CD8-positive, alpha-beta memory T cell (primary cell): ENCODE results near the gene STX16. TPM values are rescaled to one million over a fixed set of nuclear protein-coding genes. Genes with fewer than 3 reads are reported as not detected.
A peak's percentile ranks its signal among the peaks of the same experiment; 100 is the strongest.

Experiments
- CTCF ChIA-PET: fragments of 350-600 bp; sonication (Branson Sonifier 250); formaldehyde crosslinking; loops from one replicate; lab custom pipeline; 2021; ENCODE audit warnings: antibody characterized with exemption; lab: Charles Lee
- POLR2A ChIA-PET: fragments of 350-600 bp; sonication (Branson Sonifier 250); formaldehyde crosslinking; loops from one replicate; lab custom pipeline; 2021; ENCODE audit warnings: antibody characterized with exemption; lab: Charles Lee
- DNase-seq, 5 donors: peaks; one replicate each; pipeline versions ENCODE4 v3.0.0 to v3.0.0-alpha.2; 2020 to 2022; ENCODE audit warnings: mixed read lengths in 1 of 5
- H3K27ac ChIP-seq: one replicate; pipeline ENCODE4 v1.7.0; 2013; ENCODE audit warnings: low read depth, mild to moderate bottlenecking, low read length, moderate library complexity
- H3K27me3 ChIP-seq: 2 replicates; pipeline ENCODE4 v1.7.0; 2013; ENCODE audit warnings: low read length, mild to moderate bottlenecking; ENCODE audit not compliant: insufficient read depth, poor library complexity, severe bottlenecking
- H3K36me3 ChIP-seq: 2 replicates; pipeline ENCODE4 v1.7.0; 2013; ENCODE audit warnings: mild to moderate bottlenecking, low read length, moderate library complexity; ENCODE audit not compliant: insufficient read depth
- H3K4me1 ChIP-seq: 2 replicates; pipeline ENCODE4 v1.7.0; 2013; ENCODE audit warnings: mild to moderate bottlenecking, low read length, moderate library complexity; ENCODE audit not compliant: insufficient read depth
- H3K4me3 ChIP-seq: 2 replicates; pipeline ENCODE4 v1.7.0; 2013; ENCODE audit warnings: mild to moderate bottlenecking, low read length
- H3K9me3 ChIP-seq: 2 replicates; pipeline ENCODE4 v1.7.0; 2013; ENCODE audit warnings: mild to moderate bottlenecking, low read length
- H3K27ac Mint-ChIP-seq, 8 donors: one replicate each; pipeline ENCODE4 v1.8.0; 2020 to 2021; ENCODE audit warnings: mixed read lengths in 8 of 8, mild to moderate bottlenecking in 6 of 8, inconsistent platforms in 3 of 8, moderate library complexity in 3 of 8
- H3K27me3 Mint-ChIP-seq, 2 donors: one replicate each; pipeline ENCODE4 v1.8.0; 2020 to 2021; ENCODE audit warnings: mixed read lengths in 2 of 2, mild to moderate bottlenecking in 1 of 2, moderate library complexity in 1 of 2
- H3K36me3 Mint-ChIP-seq, 3 donors: one replicate each; pipeline ENCODE4 v1.8.0; 2020 to 2021; ENCODE audit warnings: mixed read lengths in 3 of 3, inconsistent platforms in 1 of 3, mild to moderate bottlenecking in 1 of 3
- H3K4me1 Mint-ChIP-seq, 3 donors: one replicate each; pipeline ENCODE4 v1.8.0; 2020 to 2021; ENCODE audit warnings: mixed read lengths in 3 of 3, inconsistent platforms in 1 of 3, mild to moderate bottlenecking in 1 of 3
- H3K4me3 Mint-ChIP-seq, 7 donors: one replicate each; pipeline ENCODE4 v1.8.0; 2020 to 2021; ENCODE audit warnings: mixed read lengths in 7 of 7, mild to moderate bottlenecking in 6 of 7, moderate library complexity in 4 of 7, inconsistent platforms in 2 of 7
- H3K9me3 Mint-ChIP-seq, 5 donors: one replicate each; pipeline ENCODE4 v1.8.0; 2020 to 2022; ENCODE audit warnings: mixed read lengths in 5 of 5, mild to moderate bottlenecking in 3 of 5, moderate library complexity in 2 of 5, inconsistent platforms in 1 of 5
- polyA plus RNA-seq: library from polyadenylated mRNA; unstranded; fragments of 300-500 nt; fragmentation: Illumina TruSeq; gene quantifications from one replicate; pipeline ENCODE4 v1.2.3, GENCODE V29; 2021
- total RNA-seq, 2 experiments: library from RNA; stranded (reverse); gene quantifications; one replicate each; pipeline ENCODE4 v1.2.3, GENCODE V29; 2021

The STX16 gene
- total and polyA plus RNA-seq, 3 experiments from 2014 or later = 24.9 to 72.8 (median 69.2) TPM

- no peaks in the 10 kb centered on the region for H3K9me3 Mint-ChIP-seq
- H3K27me3 Mint-ChIP-seq = peaks cover 0 to 3% of the 10 kb centered on the region in 2 donors
- no peaks in the 10 kb centered on the region for H3K27me3 ChIP-seq
- H3K27ac Mint-ChIP-seq = no peak overlapping the region
- H3K9me3 ChIP-seq = no peaks in the 10 kb centered on the region
- no peak overlapping the region for H3K4me3 Mint-ChIP-seq
- no peak overlapping the region for H3K4me3 ChIP-seq
- peaks cover 0 to 8% (median 6%) of the 10 kb centered on the region in 3 donors for H3K36me3 Mint-ChIP-seq
- H3K4me1 Mint-ChIP-seq = no peaks in the 10 kb centered on the region
- DNase-seq = no peak
- ChIA-PET POLR2A (no interaction called here), CTCF (interaction anchor here (0.8 kb wide), 1 partner anchor 44 kb away, joined by 3 read pairs; no protein-coding TSS in a partner anchor)
- H3K27ac ChIP-seq = no peak overlapping the region
- no peaks in the 10 kb centered on the region for H3K4me1 ChIP-seq
- H3K36me3 ChIP-seq = no peaks in the 10 kb centered on the region
Measured at GRCh38 chr20:58712806-58713731, 62.0 kb downstream of the STX16 start.

- no peak overlapping the region for H3K27ac Mint-ChIP-seq
- peaks cover 0 to 3% of the 10 kb centered on the region in 2 donors for H3K27me3 Mint-ChIP-seq
- CTCF ChIA-PET = no interaction called here
- H3K4me3 ChIP-seq = no peak overlapping the region
- H3K9me3 ChIP-seq = no peaks in the 10 kb centered on the region
- no peaks in the 10 kb centered on the region for H3K36me3 ChIP-seq
- H3K36me3 Mint-ChIP-seq = peaks cover 0 to 8% (median 6%) of the 10 kb centered on the region in 3 donors
- no peak overlapping the region for H3K4me3 Mint-ChIP-seq
- no peaks in the 10 kb centered on the region for H3K4me1 ChIP-seq
- no peaks in the 10 kb centered on the region for H3K27me3 ChIP-seq
- no peak overlapping the region for H3K27ac ChIP-seq
- peak in 1 of 5 donors; percentile 43 for DNase-seq
- no peaks in the 10 kb centered on the region for H3K9me3 Mint-ChIP-seq
- no peaks in the 10 kb centered on the region for H3K4me1 Mint-ChIP-seq
- POLR2A ChIA-PET = no interaction called here
Measured at GRCh38 chr20:58713801-58714339, 62.8 kb downstream of the STX16 start.

- H3K4me1 Mint-ChIP-seq = no peaks in the 10 kb centered on the region
- CTCF ChIA-PET = no interaction called here
- Histone ChIP-seq H3K9me3 (no peaks in the 10 kb centered on the region), H3K27me3 (no peaks in the 10 kb centered on the region), H3K4me1 (no peaks in the 10 kb centered on the region), H3K36me3 (no peaks in the 10 kb centered on the region), H3K4me3 (no peak overlapping the region), H3K27ac (no peak overlapping the region)
- no peaks in the 10 kb centered on the region for H3K9me3 Mint-ChIP-seq
- H3K36me3 Mint-ChIP-seq = peaks cover 0 to 4% (median 2%) of the 10 kb centered on the region in 3 donors
- no peak overlapping the region for H3K27ac Mint-ChIP-seq
- peaks cover 0 to 3% of the 10 kb centered on the region in 2 donors for H3K27me3 Mint-ChIP-seq
- no peak overlapping the region for H3K4me3 Mint-ChIP-seq
- POLR2A ChIA-PET = no interaction called here
- DNase-seq = peak in 1 of 5 donors; percentile 46
Measured at GRCh38 chr20:58714340-58714922, 63.3 kb downstream of the STX16 start.

GRCh38 chr20:58714923-58715351 is 63.9 kb downstream of the STX16 start:
- H3K27me3 ChIP-seq = no peaks in the 10 kb centered on the region
- peaks cover 0 to 2% (median 2%) of the 10 kb centered on the region in 3 donors for H3K36me3 Mint-ChIP-seq
- H3K9me3 ChIP-seq = no peaks in the 10 kb centered on the region
- no peaks in the 10 kb centered on the region for H3K9me3 Mint-ChIP-seq
- H3K27ac Mint-ChIP-seq = no peak overlapping the region
- no peaks in the 10 kb centered on the region for H3K4me1 Mint-ChIP-seq
- peak in 1 of 5 donors; percentile 37 for DNase-seq
- POLR2A ChIA-PET = no interaction called here
- CTCF ChIA-PET = no interaction called here
- H3K27ac ChIP-seq = no peak overlapping the region
- H3K4me1 ChIP-seq = no peaks in the 10 kb centered on the region
- no peak overlapping the region for H3K4me3 ChIP-seq
- no peak overlapping the region for H3K4me3 Mint-ChIP-seq
- no peaks in the 10 kb centered on the region for H3K36me3 ChIP-seq
- peaks cover 0 to 3% of the 10 kb centered on the region in 2 donors for H3K27me3 Mint-ChIP-seq

GRCh38 chr20:58715391-58715800 is 64.3 kb downstream of the STX16 start:
- H3K36me3 ChIP-seq = no peaks in the 10 kb centered on the region
- H3K9me3 ChIP-seq = no peaks in the 10 kb centered on the region
- no peaks in the 10 kb centered on the region for H3K4me1 ChIP-seq
- H3K9me3 Mint-ChIP-seq = no peaks in the 10 kb centered on the region
- H3K36me3 Mint-ChIP-seq = peaks cover 0 to 2% (median 2%) of the 10 kb centered on the region in 3 donors
- no peaks in the 10 kb centered on the region for H3K27me3 ChIP-seq
- ChIA-PET CTCF (no interaction called here), POLR2A (no interaction called here)
- DNase-seq = no peak
- no peak overlapping the region for H3K4me3 Mint-ChIP-seq
- no peaks in the 10 kb centered on the region for H3K4me1 Mint-ChIP-seq
- H3K27ac ChIP-seq = no peak overlapping the region
- no peak overlapping the region for H3K4me3 ChIP-seq
- H3K27me3 Mint-ChIP-seq = peaks cover under 1 to 3% of the 10 kb centered on the region in 2 donors
- no peak overlapping the region for H3K27ac Mint-ChIP-seq

- Histone ChIP-seq H3K27ac (no peak overlapping the region), H3K4me1 (no peaks in the 10 kb centered on the region), H3K27me3 (no peaks in the 10 kb centered on the region), H3K4me3 (no peak overlapping the region), H3K36me3 (no peaks in the 10 kb centered on the region), H3K9me3 (no peaks in the 10 kb centered on the region)
- H3K9me3 Mint-ChIP-seq = no peaks in the 10 kb centered on the region
- H3K27ac Mint-ChIP-seq = no peak overlapping the region
- no peaks in the 10 kb centered on the region for H3K4me1 Mint-ChIP-seq
- H3K36me3 Mint-ChIP-seq = peaks cover 0 to 2% (median 2%) of the 10 kb centered on the region in 3 donors
- ChIA-PET CTCF (no interaction called here), POLR2A (no interaction called here)
- no peak for DNase-seq
- peaks cover 6% of the 10 kb centered on the region in 2 donors for H3K27me3 Mint-ChIP-seq
- H3K4me3 Mint-ChIP-seq = no peak overlapping the region
Measured at GRCh38 chr20:58715801-58716475, 64.9 kb downstream of the STX16 start.

GRCh38 chr20:58716476-58717277 is 65.6 kb downstream of the STX16 start:
- Histone ChIP-seq H3K27me3 (no peaks in the 10 kb centered on the region), H3K9me3 (no peaks in the 10 kb centered on the region), H3K36me3 (no peaks in the 10 kb centered on the region), H3K4me1 (no peaks in the 10 kb centered on the region), H3K27ac (no peak overlapping the region), H3K4me3 (no peak overlapping the region)
- Mint-ChIP-seq H3K4me3 (no peak overlapping the region), H3K36me3 (peaks cover 0 to 2% (median 2%) of the 10 kb centered on the region in 3 donors), H3K27ac (peak overlapping the region in 1 of 8 donors; percentile 63), H3K27me3 (peaks cover 12% of the 10 kb centered on the region in 2 donors), H3K9me3 (no peaks in the 10 kb centered on the region), H3K4me1 (no peaks in the 10 kb centered on the region)
- ChIA-PET CTCF (no interaction called here), POLR2A (no interaction called here)
- DNase-seq = no peak
